Measurements from ENCODE around the gene TMEM9. TPM values are rescaled to one million over a fixed set of nuclear protein-coding genes. Genes with fewer than 3 reads are reported as not detected.

TMEM9 gene
- total RNA-seq, 1 donor from 2014 or later = 26.6 TPM

GRCh38 chr1:201137579-201138310, 16.5 kb downstream of the TMEM9 start:
- peak; percentile 77 for DNase-seq (ENCODE audit: missing footprints)

GRCh38 chr1:201137024-201137392, 17.3 kb downstream of the TMEM9 start:
- DNase-seq (ENCODE audit: missing footprints) (peak; percentile 8), ATAC-seq (no peak)
- intact Hi-C loops (cut with DNase I) = no loop called here

More at GRCh38 chr1:201137579-201138310, 16.5 kb downstream of the TMEM9 start:
- intact Hi-C loops (cut with DNase I) = no loop called here
- peak; percentile 69 for ATAC-seq

GRCh38 chr1:201136355-201137023, 17.8 kb downstream of the TMEM9 start:
- ATAC-seq (no peak), DNase-seq (ENCODE audit: missing footprints) (peak; percentile 45)
- intact Hi-C loops (cut with DNase I) = no loop called here

GRCh38 chr1:201134405-201134804, 19.9 kb downstream of the TMEM9 start:
- DNase-seq (ENCODE audit: missing footprints) (peak; percentile 51), ATAC-seq (no peak)
- intact Hi-C loops (cut with DNase I) = no loop called here

GRCh38 chr1:201131398-201131797, 22.9 kb downstream of the TMEM9 start:
- ATAC-seq (no peak), DNase-seq (ENCODE audit: missing footprints) (peak; percentile 53)
- intact Hi-C loops (cut with DNase I) = no loop called here

- DNase-seq (ENCODE audit: missing footprints) (peak; percentile 17), ATAC-seq (no peak)
- intact Hi-C loops (cut with DNase I) = no loop called here
These were observed 25.3 kb downstream of the TMEM9 start for GRCh38 chr1:201128962-201129361.

GRCh38 chr1:201128476-201128875, 25.8 kb downstream of the TMEM9 start:
- intact Hi-C loops (cut with DNase I) = no loop called here
- ATAC-seq (no peak), DNase-seq (ENCODE audit: missing footprints) (no peak)

- ATAC-seq (no peak), DNase-seq (ENCODE audit: missing footprints) (peak; percentile 22)
- intact Hi-C loops (cut with DNase I) = no loop called here
These were observed 26.4 kb downstream of the TMEM9 start for GRCh38 chr1:201127755-201128455.

- no peak for ATAC-seq
- intact Hi-C loops (cut with DNase I) = no loop called here
- peak; percentile 66 for DNase-seq (ENCODE audit: missing footprints)
These were observed 27.2 kb downstream of the TMEM9 start, which contains the start of gene ASCL5 for GRCh38 chr1:201126832-201127754. Gene ASCL5 (minus strand): TSS chr1:201127184. CDS start chr1:201115372, 11,812 bp downstream.

- DNase-seq (ENCODE audit: missing footprints) = no peak
- no peak for ATAC-seq
- intact Hi-C loops (cut with DNase I) = no loop called here
These were observed 27.8 kb downstream of the TMEM9 start for GRCh38 chr1:201126463-201126831.

- intact Hi-C loops (cut with DNase I) = no loop called here
- no peak for ATAC-seq
- no peak for DNase-seq (ENCODE audit: missing footprints)
These were observed 28.5 kb downstream of the TMEM9 start for GRCh38 chr1:201125800-201126199.

GRCh38 chr1:201125019-201125418, 29.3 kb downstream of the TMEM9 start:
- DNase-seq (ENCODE audit: missing footprints) (peak; percentile 57), ATAC-seq (no peak)
- intact Hi-C loops (cut with DNase I) = no loop called here

- no peak for ATAC-seq
- intact Hi-C loops (cut with DNase I) = no loop called here
- DNase-seq (ENCODE audit: missing footprints) = no peak
These were observed 30.4 kb downstream of the TMEM9 start for GRCh38 chr1:201123866-201124265.

- DNase-seq (ENCODE audit: missing footprints) (peak; percentile 15), ATAC-seq (no peak)
- intact Hi-C loops (cut with DNase I) = no loop called here
These were observed 31.8 kb downstream of the TMEM9 start for GRCh38 chr1:201122321-201122957.

- intact Hi-C loops (cut with DNase I) = no loop called here
- ATAC-seq = peak; percentile 59
- DNase-seq (ENCODE audit: missing footprints) = peak; percentile 25
These were observed 34.8 kb downstream of the TMEM9 start for GRCh38 chr1:201119206-201120197.

- no peak for ATAC-seq
- intact Hi-C loops (cut with DNase I) = no loop called here
- DNase-seq (ENCODE audit: missing footprints) = peak; percentile 11
These were observed 38.2 kb downstream of the TMEM9 start for GRCh38 chr1:201116091-201116490.

- peak; percentile 41 for DNase-seq (ENCODE audit: missing footprints)
- no peak for ATAC-seq
- intact Hi-C loops (cut with DNase I) = no loop called here
These were observed 38.8 kb downstream of the TMEM9 start for GRCh38 chr1:201115390-201115937.
